HepG2 (cell line): Measurements from ENCODE around the gene RILPL1. TPM values are rescaled to one million over a fixed set of nuclear protein-coding genes. Genes with fewer than 3 reads are reported as not detected.

Experiments used
- CBX1 ChIP-seq: IDR thresholded peaks from one replicate; pipeline ENCODE4 v1.6.1; 2016; ENCODE audit warnings: antibody characterized with exemption, low read depth
- DR1 ChIP-seq: sonication (generic); formaldehyde crosslinking; IDR thresholded peaks from 2 replicates; pipeline ENCODE4 v1.8.0; 2021; ENCODE audit warnings: mild to moderate bottlenecking, missing genetic modification reagents, inconsistent platforms
- FOXJ3 ChIP-seq: sonication (generic); formaldehyde crosslinking; IDR thresholded peaks from 2 replicates; pipeline ENCODE4 v1.4.0; 2020; ENCODE audit warnings: missing genetic modification reagents, mild to moderate bottlenecking, borderline replicate concordance
- IRX3 ChIP-seq: sonication (generic); formaldehyde crosslinking; IDR thresholded peaks from 2 replicates; pipeline ENCODE4 v1.8.1; 2023; ENCODE audit warnings: mild to moderate bottlenecking, low read depth, missing genetic modification reagents, borderline replicate concordance
- KAT2B ChIP-seq: fragments of 150-350 bp; IDR thresholded peaks from 2 replicates; pipeline ENCODE4 v1.6.1; 2014; ENCODE audit warnings: low read depth, low read length, borderline replicate concordance
- NFRKB ChIP-seq: fragments of 450-650 bp; IDR thresholded peaks from 2 replicates; pipeline ENCODE4 v1.6.1; 2017
- RELA ChIP-seq: sonication (generic); formaldehyde crosslinking; IDR thresholded peaks from 2 replicates; pipeline ENCODE4 v1.4.0; 2020; ENCODE audit warnings: missing genetic modification reagents
- TP53 ChIP-seq: sonication (generic); formaldehyde crosslinking; conservative IDR thresholded peaks from 2 replicates; pipeline ENCODE4 v1.4.0; 2020; ENCODE audit warnings: missing genetic modification reagents
- ZNF136 ChIP-seq: sonication (generic); formaldehyde crosslinking; IDR thresholded peaks from 2 replicates; pipeline ENCODE4 v1.8.1; 2022; ENCODE audit warnings: low read depth, mild to moderate bottlenecking, moderate library complexity, missing genetic modification reagents
- ZNF263 ChIP-seq: sonication (generic); formaldehyde crosslinking; IDR thresholded peaks from 2 replicates; pipeline ENCODE4 v1.4.0; 2020; ENCODE audit warnings: missing genetic modification reagents
- ZNF468 ChIP-seq: sonication (generic); formaldehyde crosslinking; IDR thresholded peaks from 2 replicates; pipeline ENCODE4 v1.8.0; 2022; ENCODE audit warnings: mild to moderate bottlenecking, moderate library complexity, missing genetic modification reagents
- polyA plus RNA-seq, 8 experiments: library from polyadenylated mRNA; depleted of rRNA in 3 of 8; stranded (reverse) in 7 of 8; unstranded in 1 of 8; fragments of >200 nt; fragmentation: Illumina TruSeq in 4 of 8; extraction: Trizol in 4 of 8; gene quantifications; 2 replicates each; pipeline versions ENCODE4 v1.2.1 to v1.2.3, GENCODE V29; 2011 to 2016; ENCODE audit warnings: low read depth in 4 of 8, missing spikeins in 1 of 8, mixed read lengths in 1 of 8; ENCODE audit not compliant: insufficient read depth in 1 of 8
- total RNA-seq, 5 experiments: library from RNA; depleted of rRNA; stranded (reverse); fragments of >200 nt; fragmentation: Illumina TruSeq; extraction: Trizol; gene quantifications; 2 replicates each; pipeline ENCODE4 v1.2.3, GENCODE V29; 2016; ENCODE audit warnings: low read depth in 1 of 5
- TF ChIP-seq, protein P1 (sequence below): sonication (generic); formaldehyde crosslinking; IDR thresholded peaks from 2 replicates; pipeline ENCODE4 v1.4.0; 2020; ENCODE audit warnings: missing genetic modification reagents
- TF ChIP-seq, protein P2 (sequence below), 2 experiments: fragments of 450-650 bp in 1 of 2; sonication (generic) in 1 of 2; formaldehyde crosslinking in 1 of 2; IDR thresholded peaks; 2 replicates each; pipeline versions ENCODE4 v1.6.1 to v1.8.0; 2016 to 2022; ENCODE audit warnings: antibody characterized with exemption in 1 of 2, mild to moderate bottlenecking in 1 of 2, missing genetic modification reagents in 1 of 2
- TF ChIP-seq, protein P3 (sequence below): sonication (generic); formaldehyde crosslinking; IDR thresholded peaks from 2 replicates; pipeline ENCODE4 v1.5.0; 2020; ENCODE audit warnings: missing genetic modification reagents
- TF ChIP-seq, protein P4 (sequence below): sonication (generic); formaldehyde crosslinking; IDR thresholded peaks from 2 replicates; pipeline ENCODE4 v1.4.0; 2020; ENCODE audit warnings: missing genetic modification reagents

RILPL1 gene
- total and polyA plus RNA-seq, 2 of the 13 experiments (the other 11 are each of a cell fraction or from before 2014, with no cell fraction given), result 5.8 to 28.4 TPM

DNA sequence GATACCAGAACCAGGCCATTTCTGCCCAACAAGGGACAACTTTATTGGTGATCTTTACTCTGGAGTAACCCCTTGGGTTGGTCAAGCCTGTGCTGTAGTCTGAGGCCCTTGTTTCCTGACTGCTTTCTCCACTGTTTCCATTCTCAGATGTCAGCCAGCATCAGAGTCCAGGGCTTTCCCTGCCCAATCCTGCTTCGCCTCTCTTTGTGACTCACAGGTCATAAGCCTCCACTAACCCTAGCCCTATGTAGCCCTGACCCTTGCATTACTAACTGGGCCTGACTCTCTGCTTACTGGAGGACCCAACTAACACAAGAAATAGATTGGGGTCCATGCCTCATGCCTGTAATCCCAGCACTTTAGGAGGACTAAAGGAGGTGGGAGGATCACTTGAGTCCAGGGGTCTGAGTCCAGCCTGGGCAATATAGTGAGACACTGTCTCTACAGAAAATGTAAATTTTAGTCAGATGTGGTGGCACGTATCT, 84.2 kb downstream of the RILPL1 start (continued):
- TF ChIP-seq FOXJ3, result no peak
- peak; percentile 20; the same call in 1 of the 2 replicates for TF ChIP-seq ZNF263 (CRISPR knock-in tag)
- TF ChIP-seq, protein P1, sequence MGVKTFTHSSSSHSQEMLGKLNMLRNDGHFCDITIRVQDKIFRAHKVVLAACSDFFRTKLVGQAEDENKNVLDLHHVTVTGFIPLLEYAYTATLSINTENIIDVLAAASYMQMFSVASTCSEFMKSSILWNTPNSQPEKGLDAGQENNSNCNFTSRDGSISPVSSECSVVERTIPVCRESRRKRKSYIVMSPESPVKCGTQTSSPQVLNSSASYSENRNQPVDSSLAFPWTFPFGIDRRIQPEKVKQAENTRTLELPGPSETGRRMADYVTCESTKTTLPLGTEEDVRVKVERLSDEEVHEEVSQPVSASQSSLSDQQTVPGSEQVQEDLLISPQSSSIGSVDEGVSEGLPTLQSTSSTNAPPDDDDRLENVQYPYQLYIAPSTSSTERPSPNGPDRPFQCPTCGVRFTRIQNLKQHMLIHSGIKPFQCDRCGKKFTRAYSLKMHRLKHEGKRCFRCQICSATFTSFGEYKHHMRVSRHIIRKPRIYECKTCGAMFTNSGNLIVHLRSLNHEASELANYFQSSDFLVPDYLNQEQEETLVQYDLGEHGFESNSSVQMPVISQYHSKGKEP (CRISPR knock-in tag), result no peak
- TF ChIP-seq KAT2B, result no peak
- TF ChIP-seq, protein P2, sequence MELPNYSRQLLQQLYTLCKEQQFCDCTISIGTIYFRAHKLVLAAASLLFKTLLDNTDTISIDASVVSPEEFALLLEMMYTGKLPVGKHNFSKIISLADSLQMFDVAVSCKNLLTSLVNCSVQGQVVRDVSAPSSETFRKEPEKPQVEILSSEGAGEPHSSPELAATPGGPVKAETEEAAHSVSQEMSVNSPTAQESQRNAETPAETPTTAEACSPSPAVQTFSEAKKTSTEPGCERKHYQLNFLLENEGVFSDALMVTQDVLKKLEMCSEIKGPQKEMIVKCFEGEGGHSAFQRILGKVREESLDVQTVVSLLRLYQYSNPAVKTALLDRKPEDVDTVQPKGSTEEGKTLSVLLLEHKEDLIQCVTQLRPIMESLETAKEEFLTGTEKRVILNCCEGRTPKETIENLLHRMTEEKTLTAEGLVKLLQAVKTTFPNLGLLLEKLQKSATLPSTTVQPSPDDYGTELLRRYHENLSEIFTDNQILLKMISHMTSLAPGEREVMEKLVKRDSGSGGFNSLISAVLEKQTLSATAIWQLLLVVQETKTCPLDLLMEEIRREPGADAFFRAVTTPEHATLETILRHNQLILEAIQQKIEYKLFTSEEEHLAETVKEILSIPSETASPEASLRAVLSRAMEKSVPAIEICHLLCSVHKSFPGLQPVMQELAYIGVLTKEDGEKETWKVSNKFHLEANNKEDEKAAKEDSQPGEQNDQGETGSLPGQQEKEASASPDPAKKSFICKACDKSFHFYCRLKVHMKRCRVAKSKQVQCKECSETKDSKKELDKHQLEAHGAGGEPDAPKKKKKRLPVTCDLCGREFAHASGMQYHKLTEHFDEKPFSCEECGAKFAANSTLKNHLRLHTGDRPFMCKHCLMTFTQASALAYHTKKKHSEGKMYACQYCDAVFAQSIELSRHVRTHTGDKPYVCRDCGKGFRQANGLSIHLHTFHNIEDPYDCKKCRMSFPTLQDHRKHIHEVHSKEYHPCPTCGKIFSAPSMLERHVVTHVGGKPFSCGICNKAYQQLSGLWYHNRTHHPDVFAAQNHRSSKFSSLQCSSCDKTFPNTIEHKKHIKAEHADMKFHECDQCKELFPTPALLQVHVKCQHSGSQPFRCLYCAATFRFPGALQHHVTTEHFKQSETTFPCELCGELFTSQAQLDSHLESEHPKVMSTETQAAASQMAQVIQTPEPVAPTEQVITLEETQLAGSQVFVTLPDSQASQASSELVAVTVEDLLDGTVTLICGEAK (IDR thresholded peaks at IDR 0.05), result peak; percentile 29
- TF ChIP-seq, protein P2 (CRISPR knock-in tag; IDR thresholded peaks at IDR 0.05), result peak; percentile 93
- TF ChIP-seq DR1 (CRISPR knock-in tag), result no peak
- peak; percentile 73; the same call in 1 of the 2 replicates for TF ChIP-seq ZNF136 (CRISPR knock-in tag)
- TF ChIP-seq, protein P3, sequence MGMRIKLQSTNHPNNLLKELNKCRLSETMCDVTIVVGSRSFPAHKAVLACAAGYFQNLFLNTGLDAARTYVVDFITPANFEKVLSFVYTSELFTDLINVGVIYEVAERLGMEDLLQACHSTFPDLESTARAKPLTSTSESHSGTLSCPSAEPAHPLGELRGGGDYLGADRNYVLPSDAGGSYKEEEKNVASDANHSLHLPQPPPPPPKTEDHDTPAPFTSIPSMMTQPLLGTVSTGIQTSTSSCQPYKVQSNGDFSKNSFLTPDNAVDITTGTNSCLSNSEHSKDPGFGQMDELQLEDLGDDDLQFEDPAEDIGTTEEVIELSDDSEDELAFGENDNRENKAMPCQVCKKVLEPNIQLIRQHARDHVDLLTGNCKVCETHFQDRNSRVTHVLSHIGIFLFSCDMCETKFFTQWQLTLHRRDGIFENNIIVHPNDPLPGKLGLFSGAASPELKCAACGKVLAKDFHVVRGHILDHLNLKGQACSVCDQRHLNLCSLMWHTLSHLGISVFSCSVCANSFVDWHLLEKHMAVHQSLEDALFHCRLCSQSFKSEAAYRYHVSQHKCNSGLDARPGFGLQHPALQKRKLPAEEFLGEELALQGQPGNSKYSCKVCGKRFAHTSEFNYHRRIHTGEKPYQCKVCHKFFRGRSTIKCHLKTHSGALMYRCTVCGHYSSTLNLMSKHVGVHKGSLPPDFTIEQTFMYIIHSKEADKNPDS (CRISPR knock-in tag), result no peak
- TF ChIP-seq, protein P4, sequence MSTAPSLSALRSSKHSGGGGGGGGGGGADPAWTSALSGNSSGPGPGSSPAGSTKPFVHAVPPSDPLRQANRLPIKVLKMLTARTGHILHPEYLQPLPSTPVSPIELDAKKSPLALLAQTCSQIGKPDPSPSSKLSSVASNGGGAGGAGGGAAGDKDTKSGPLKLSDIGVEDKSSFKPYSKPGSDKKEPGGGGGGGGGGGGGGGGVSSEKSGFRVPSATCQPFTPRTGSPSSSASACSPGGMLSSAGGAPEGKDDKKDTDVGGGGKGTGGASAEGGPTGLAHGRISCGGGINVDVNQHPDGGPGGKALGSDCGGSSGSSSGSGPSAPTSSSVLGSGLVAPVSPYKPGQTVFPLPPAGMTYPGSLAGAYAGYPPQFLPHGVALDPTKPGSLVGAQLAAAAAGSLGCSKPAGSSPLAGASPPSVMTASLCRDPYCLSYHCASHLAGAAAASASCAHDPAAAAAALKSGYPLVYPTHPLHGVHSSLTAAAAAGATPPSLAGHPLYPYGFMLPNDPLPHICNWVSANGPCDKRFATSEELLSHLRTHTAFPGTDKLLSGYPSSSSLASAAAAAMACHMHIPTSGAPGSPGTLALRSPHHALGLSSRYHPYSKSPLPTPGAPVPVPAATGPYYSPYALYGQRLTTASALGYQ, result no peak
- TF ChIP-seq RELA (CRISPR knock-in tag), result no peak
- TF ChIP-seq CBX1, result no peak
- TF ChIP-seq IRX3 (CRISPR knock-in tag), result no peak
- no peak for TF ChIP-seq ZNF468 (CRISPR knock-in tag)
- no peak for TF ChIP-seq TP53 (CRISPR knock-in tag)
- TF ChIP-seq NFRKB, result no peak
